Panc1 (cell line): Measurements from ENCODE around the gene ADORA2B.

Source experiments
- CTCF ChIP-seq: fragments of 450-650 bp; IDR thresholded peaks from 2 replicates; pipeline ENCODE4 v1.5.1; 2017; ENCODE audit warnings: mild to moderate bottlenecking
- POLR2AphosphoS5 ChIP-seq: IDR thresholded peaks from 2 replicates; pipeline ENCODE4 v1.6.1; 2012; ENCODE audit warnings: mild to moderate bottlenecking, low read depth, low read length, moderate library complexity
- REST ChIP-seq, 2 experiments: IDR thresholded peaks; 2 replicates each; pipeline ENCODE4 v1.6.1; 2011 to 2012; ENCODE audit warnings: low read depth in 2 of 2, control low read depth in 1 of 2, low read length in 1 of 2, mild to moderate bottlenecking in 1 of 2, moderate library complexity in 1 of 2; ENCODE audit not compliant: insufficient read depth in 1 of 2

- TF ChIP-seq CTCF: no peak
- no peak for TF ChIP-seq POLR2AphosphoS5
- no peak for TF ChIP-seq REST (IDR thresholded peaks at IDR 0.05; ENCODE audit: insufficient read depth in 1 of 2, low read depth in 2 of 2, low read length in 1 of 2)
Observed at GRCh38 chr17:15896277-15896676, 48.7 kb upstream of the ADORA2B start.
